Stimulated activated CD8-positive, alpha-beta memory T cell treated with anti-CD3 and anti-CD28 coated beads, Interleukin-7, amount 100 ng/mL, for 1 hour (primary cell): ENCODE data around the gene SAP30L.
A peak's percentile ranks its signal among the peaks of the same experiment; 100 is the strongest.

Experiments
- DNase-seq, 2 donors: peaks; one replicate each; pipeline ENCODE4 v3.0.0-alpha.2; 2020; ENCODE audit warnings: low read depth in 2 of 2

Gene SAP30L

GRCh38 chr5:154464438-154464837, 18.6 kb downstream of the SAP30L start:
- no peak for DNase-seq

GRCh38 chr5:154465169-154465568, 19.4 kb downstream of the SAP30L start:
- no peak for DNase-seq

DNA sequence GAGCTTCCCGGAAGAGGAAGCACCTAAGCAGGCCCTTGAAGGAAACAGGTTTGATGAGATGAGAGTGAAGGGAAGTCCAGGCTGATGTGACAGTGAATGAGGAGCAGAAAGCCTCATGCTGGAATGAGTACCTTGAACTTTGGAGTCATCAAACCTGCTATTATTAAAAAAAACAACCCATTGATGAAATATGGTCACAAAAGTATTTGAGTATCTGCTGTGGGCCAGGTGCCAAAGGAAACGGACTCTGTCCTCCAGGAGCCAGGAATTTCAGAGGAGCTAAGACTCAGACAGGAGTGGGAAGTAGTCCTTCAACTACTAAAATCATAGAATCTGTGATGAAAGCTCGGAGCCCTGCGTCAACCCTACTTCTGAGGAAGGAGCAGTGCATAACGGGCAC, 20.4 kb downstream of the SAP30L start:
- no peak for DNase-seq

DNA sequence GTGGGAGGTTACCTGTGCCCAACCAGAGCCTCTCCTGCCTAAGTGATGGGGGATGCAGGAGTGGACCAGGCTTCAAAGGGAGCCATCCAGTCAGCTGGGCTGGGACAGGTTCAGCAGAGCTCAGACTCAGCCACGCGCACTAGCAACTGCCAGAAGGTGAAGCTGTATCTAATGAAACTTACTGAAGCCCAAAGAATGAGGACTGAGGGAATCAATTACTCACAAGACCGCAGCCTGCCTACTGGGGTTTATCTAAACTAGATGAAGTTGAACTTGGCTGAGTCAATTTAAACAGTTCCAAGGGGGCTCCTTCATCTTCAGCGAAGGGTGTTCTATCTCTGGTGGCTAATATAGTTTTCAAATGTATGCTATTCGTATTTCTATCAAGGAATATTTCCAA, 20.9 kb downstream of the SAP30L start:
- no peak for DNase-seq

DNA sequence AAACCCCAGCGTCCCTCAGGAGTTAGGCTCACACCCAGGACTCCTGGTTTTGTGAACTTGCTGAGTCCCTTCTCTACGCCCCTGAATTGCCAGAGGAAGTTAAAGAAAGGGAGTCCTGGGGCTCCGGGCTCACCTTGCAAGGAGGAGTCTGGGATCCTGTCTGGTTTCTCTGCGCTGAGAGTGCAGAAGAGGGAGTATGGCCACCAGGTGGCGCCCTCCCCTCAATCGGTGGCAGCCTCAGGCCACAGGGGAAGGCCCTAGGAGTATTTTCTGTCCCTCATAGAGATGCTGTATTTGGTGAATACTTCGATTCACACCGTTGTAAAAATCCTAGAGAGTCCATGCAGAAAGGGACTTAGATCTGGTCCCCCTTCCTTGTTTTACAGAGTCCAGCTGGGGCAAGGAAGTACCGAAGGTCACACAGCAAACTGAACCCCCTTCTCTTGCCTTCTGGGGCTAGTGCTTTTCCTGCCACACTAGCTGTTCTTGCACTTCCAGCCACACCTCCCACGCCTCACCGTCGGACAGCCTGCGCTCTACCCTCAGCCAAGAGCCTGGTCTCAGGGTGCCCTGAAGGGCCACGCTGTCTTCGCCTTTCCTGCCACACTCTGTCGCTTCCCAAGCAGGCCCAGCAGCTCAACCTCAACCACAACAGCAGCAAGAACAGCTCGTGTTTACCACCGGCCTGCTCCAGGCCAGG, 22.0 kb downstream of the SAP30L start:
- peak; percentile 40 to 58 for DNase-seq

DNA sequence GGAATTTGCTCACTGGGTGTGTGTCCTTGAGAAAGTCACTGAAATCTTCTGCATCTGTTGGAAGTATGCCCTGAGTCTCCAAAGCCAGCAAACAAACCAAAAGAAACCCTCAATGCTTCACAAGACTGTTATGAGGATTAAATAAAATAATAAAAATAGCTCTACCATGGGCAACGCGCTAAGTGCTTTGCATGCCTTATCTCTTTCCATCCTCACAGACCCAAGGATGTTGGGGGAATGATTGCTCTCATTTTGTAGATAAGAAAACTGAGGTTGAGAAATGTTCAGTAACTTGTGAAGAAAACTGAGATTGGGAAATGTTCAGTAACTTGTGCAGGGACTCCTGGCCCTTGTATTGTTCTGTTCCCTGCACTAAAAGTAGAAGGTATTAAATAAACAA, 24.3 kb downstream of the SAP30L start:
- no peak for DNase-seq

DNA sequence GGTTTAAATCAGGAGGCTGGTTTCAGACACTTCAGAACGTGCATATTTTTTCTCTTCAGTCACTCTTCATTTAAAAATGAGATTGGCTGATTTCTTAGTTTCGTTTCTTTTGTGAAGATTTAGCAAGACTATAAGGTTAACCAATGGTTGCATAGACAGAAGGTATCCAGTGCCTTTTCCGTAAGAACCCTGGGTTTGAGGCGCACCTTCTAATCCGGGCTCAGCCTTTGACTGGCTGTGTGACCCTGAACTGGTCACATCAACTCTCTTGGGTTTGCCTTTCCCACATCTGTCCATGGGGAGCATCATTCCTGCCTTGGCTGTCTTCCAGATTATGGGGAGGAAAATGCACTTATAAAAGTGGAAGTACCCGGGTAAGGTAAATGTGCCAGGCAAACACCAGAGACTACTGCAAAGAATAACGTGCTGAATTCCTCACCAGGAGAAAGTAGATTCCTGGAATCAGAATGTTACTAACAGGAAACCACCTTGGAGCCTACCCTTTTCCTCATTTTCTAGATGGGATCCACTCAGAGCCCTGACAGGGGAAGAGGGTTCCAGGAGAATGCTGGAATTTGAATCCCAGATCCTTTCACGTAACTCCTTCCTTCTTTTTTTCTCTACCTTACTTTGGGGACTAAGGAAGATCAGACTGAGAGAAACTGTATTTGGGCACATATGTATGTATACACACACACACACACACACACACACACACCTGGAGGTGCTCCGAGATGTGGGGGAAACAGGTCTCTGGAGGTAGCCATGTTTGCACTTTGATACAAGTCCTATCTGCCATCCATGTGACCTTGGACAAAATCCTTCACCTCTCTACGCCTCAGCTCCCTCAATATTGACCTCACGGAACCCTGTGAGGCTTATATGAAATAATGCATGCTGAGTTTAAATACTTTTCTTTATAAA, 25.4 kb downstream of the SAP30L start:
- DNase-seq = no peak

- no peak for DNase-seq
These were observed 27.2 kb downstream of the SAP30L start for GRCh38 chr5:154472871-154473580.

- DNase-seq = no peak
These were observed 27.9 kb downstream of the SAP30L start for GRCh38 chr5:154473581-154474283.

- no peak for DNase-seq
These were observed 28.9 kb downstream of the SAP30L start for GRCh38 chr5:154474396-154475334.

GRCh38 chr5:154475591-154476353, 30.0 kb downstream of the SAP30L start:
- DNase-seq = no peak

DNA sequence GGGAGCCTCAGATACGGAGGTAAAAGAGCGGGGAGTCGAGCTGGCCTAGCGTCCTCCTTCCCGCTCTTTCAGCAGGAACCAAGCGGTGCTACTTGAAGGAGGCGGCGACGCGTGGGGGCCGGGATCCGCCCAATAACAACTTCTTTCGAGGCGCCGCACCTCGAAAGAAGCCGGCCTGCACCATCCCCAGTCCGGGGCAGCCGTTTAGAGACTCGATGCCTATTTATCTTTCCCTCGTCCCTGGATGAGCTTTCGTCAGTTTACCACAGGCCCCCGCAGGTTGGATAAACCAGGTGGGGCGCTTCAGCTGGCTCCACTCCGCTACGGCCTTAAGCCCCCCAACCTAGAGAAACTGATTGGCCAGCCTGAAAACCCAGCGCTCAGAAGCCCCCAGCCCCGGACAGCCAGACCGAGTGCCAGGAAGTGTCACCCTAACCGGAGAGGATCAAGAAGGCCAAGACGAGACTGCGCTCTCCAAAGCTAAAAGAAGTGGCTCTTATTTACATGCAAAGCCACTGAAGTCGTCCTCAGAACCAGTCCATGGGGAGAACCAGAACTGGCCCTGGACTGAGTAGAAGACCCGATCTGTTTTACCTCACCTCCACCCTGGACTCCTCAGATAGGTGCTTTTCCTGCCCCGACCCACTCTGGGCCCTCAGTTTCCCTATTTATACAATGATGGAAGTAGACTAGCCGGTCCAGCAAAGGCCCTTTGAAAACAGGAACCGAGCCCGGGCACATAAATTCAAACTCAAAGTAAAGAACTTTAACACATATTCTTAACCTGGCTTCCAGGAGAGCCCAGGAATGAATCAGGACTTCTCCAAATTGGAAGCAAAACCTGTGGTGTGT, 30.8 kb downstream of the SAP30L start:
- DNase-seq = no peak

- no peak for DNase-seq
These were observed 31.8 kb downstream of the SAP30L start for GRCh38 chr5:154477382-154478223.

- DNase-seq = no peak
These were observed 32.4 kb downstream of the SAP30L start, which contains the start of gene HAND1 for GRCh38 chr5:154478224-154478565. Gene HAND1, minus strand, starts transcription at chr5:154478227. Its CDS starts 219 bp downstream, at chr5:154478008.

GRCh38 chr5:154478752-154479159, 33.0 kb downstream of the SAP30L start:
- DNase-seq = no peak

DNA sequence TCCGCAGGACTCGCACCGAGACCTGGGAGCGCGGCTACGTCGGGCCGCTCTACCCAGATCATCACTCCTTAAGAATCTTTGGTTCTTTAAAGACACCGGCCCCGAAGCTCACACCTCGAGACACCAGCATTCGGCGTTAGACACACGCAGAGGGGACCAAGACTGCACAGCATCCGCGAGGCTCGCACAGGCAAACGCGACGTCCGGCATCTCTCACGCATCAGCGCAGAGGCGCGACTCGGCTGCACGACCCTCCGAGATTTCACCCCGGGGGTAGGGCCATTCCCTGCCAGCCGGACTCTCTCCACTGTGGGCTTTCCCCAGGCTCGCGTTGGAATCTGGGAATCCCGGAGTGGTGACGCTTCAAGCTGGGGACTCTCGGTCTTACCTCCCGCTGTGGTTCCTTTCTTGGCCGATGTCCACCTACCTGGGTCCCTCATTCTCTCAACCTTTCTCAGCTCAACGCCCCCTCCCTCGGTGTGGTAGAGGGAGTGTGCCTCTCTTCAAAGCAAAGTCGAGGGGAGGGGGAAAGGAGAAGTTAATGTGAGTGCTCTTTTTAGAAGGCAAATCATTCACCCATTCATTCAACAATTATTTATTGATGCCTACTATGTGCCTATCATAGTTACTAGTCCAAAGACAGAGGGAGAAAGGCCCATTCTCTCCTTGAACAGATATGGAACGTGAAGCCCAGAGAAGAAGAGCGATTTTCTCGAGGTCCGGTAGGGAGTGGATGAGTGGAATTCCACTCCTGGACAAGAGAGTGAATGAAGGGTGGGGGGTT, 33.6 kb downstream of the SAP30L start:
- no peak for DNase-seq
